Keratinocyte (primary cell): ENCODE data around the gene CDK14.

Experiments used
- EZH2 ChIP-seq: IDR thresholded peaks from one replicate; pipeline ENCODE4 v1.6.1; 2012; ENCODE audit warnings: inconsistent platforms, mild to moderate bottlenecking, low read length, moderate library complexity
- TF ChIP-seq, protein P1 (sequence below), 3 experiments: IDR thresholded peaks in 1 of 3; conservative IDR thresholded peaks in 1 of 3; optimal IDR thresholded peaks in 1 of 3; 2 replicates in 2 of 3; 3 replicates in 1 of 3; pipeline versions ENCODE3 to v1.5.1; 2011; ENCODE audit warnings: low read length in 3 of 3, mild to moderate bottlenecking in 3 of 3, moderate library complexity in 2 of 3, control low read depth in 1 of 3, inconsistent platforms in 1 of 3; ENCODE audit not compliant: insufficient read depth in 2 of 3; ENCODE audit errors: extremely low read depth in 1 of 3

DNA sequence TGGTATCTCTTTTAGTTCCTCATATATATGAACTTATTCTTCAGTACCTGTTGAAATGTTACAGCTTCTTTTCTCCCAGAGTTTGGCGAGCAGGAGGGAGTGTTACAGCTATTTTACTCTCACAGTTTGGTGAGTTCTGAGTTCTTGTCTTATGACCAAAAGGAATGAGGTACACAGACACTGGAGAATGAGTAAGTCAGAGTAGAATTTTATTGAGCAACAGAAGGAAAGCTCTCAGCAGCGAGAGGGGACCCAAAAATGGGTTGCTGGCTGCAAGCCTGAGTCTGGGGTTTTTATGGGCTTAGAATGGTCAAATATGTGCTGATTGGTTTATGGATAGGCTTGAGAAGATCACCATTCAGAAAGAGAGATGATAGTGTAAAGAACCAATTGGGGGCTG lies 175.2 kb downstream of the CDK14 start:
- TF ChIP-seq, protein P1, sequence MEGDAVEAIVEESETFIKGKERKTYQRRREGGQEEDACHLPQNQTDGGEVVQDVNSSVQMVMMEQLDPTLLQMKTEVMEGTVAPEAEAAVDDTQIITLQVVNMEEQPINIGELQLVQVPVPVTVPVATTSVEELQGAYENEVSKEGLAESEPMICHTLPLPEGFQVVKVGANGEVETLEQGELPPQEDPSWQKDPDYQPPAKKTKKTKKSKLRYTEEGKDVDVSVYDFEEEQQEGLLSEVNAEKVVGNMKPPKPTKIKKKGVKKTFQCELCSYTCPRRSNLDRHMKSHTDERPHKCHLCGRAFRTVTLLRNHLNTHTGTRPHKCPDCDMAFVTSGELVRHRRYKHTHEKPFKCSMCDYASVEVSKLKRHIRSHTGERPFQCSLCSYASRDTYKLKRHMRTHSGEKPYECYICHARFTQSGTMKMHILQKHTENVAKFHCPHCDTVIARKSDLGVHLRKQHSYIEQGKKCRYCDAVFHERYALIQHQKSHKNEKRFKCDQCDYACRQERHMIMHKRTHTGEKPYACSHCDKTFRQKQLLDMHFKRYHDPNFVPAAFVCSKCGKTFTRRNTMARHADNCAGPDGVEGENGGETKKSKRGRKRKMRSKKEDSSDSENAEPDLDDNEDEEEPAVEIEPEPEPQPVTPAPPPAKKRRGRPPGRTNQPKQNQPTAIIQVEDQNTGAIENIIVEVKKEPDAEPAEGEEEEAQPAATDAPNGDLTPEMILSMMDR (optimal IDR thresholded peaks at IDR 0.05 in 1 of 3, IDR thresholded peaks at IDR 0.05 in 1 of 3, conservative IDR thresholded peaks at IDR 0.05 in 1 of 3; ENCODE audit: extremely low read depth in 1 of 3, insufficient read depth in 2 of 3, low read length in 3 of 3): no peak
- no peak for TF ChIP-seq EZH2
